Liver (tissue), 3 donors: ENCODE measurements around the gene CCNY.

Experiments
- FOXA1 ChIP-seq: IDR thresholded peaks from 2 replicates; pipeline ENCODE4 v1.6.1; 2016; ENCODE audit warnings: antibody characterized with exemption
- RAD21 ChIP-seq, 2 donors: IDR thresholded peaks; 2 replicates each; pipeline ENCODE4 v1.6.1; 2016; ENCODE audit warnings: antibody characterized with exemption in 2 of 2, mild to moderate bottlenecking in 2 of 2
- RXRA ChIP-seq, 2 donors: IDR thresholded peaks; 2 replicates each; pipeline ENCODE4 v1.6.1; 2017 to 2018; ENCODE audit warnings: antibody characterized with exemption in 2 of 2, mild to moderate bottlenecking in 1 of 2
- YY1 ChIP-seq: IDR thresholded peaks from 2 replicates; pipeline ENCODE4 v1.6.1; 2016; ENCODE audit warnings: antibody characterized with exemption, mild to moderate bottlenecking
- TF ChIP-seq, protein P1 (sequence below): fragments of 150-350 bp; IDR thresholded peaks from 2 replicates; pipeline ENCODE4 v1.5.1; 2017; ENCODE audit warnings: improper control_type of control experiment, low read depth, low read length; ENCODE audit not compliant: missing input control
- TF ChIP-seq, protein P2 (sequence below): IDR thresholded peaks from 2 replicates; pipeline ENCODE4 v1.6.1; 2016; ENCODE audit warnings: antibody characterized with exemption
- donor health status: healthy.
- donor health status: healthy.

DNA sequence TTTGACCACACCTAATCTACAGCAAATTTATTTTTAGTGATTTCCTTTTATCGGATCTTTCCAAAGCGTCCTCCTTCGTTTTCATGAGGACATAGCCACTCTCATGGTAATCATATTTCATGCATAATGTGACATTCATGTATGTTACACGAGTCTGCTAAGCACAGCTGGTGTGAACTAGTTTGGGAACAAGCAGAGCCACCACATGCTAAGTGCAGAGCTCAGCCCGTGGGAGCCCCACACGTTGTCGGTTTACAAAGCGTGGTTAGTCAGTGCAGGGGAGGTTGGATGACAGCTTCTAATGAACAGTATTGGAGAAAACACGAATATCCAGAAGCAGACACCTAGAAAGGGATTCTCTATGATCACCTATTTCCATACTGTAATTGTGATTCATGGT is 190.4 kb downstream of the CCNY start:
- TF ChIP-seq RXRA (IDR thresholded peaks at IDR 0.05): no peak
- no peak for TF ChIP-seq FOXA1
- TF ChIP-seq, protein P1, sequence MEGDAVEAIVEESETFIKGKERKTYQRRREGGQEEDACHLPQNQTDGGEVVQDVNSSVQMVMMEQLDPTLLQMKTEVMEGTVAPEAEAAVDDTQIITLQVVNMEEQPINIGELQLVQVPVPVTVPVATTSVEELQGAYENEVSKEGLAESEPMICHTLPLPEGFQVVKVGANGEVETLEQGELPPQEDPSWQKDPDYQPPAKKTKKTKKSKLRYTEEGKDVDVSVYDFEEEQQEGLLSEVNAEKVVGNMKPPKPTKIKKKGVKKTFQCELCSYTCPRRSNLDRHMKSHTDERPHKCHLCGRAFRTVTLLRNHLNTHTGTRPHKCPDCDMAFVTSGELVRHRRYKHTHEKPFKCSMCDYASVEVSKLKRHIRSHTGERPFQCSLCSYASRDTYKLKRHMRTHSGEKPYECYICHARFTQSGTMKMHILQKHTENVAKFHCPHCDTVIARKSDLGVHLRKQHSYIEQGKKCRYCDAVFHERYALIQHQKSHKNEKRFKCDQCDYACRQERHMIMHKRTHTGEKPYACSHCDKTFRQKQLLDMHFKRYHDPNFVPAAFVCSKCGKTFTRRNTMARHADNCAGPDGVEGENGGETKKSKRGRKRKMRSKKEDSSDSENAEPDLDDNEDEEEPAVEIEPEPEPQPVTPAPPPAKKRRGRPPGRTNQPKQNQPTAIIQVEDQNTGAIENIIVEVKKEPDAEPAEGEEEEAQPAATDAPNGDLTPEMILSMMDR: no peak
- TF ChIP-seq, protein P2, sequence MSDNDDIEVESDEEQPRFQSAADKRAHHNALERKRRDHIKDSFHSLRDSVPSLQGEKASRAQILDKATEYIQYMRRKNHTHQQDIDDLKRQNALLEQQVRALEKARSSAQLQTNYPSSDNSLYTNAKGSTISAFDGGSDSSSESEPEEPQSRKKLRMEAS: no peak
- no peak for TF ChIP-seq YY1
- TF ChIP-seq RAD21 (IDR thresholded peaks at IDR 0.05): no peak
